ENCODE results near the gene UBE2E1. TPM values are rescaled to one million over a fixed set of nuclear protein-coding genes. Genes with fewer than 3 reads are reported as not detected.
"Not testable (repeated sequence)": the region's sequence is repeated elsewhere in the genome, so short reads cannot be mapped to it uniquely, and the experiment has no call there.

The UBE2E1 gene
- total and polyA plus RNA-seq, 10 donors, result 62.6 to 106 (median 91.2) TPM

GRCh38 chr3:23879485-23879884 is 73.7 kb downstream of the UBE2E1 start:
- no peaks in the 10 kb centered on the region for H3K9me3 ChIP-seq

GRCh38 chr3:23880703-23881339 is 75.1 kb downstream of the UBE2E1 start:
- DNase-seq, result no peak
- intact Hi-C loops (cut with DNase I; ENCODE audit: low total_unique reads), result no loop called here
- Histone ChIP-seq H3K4me1 (peaks cover 3 to 60% (median 35%) of the 10 kb centered on the region in 6 donors), H3K4me3 (no peak overlapping the region), H3K27me3 (replicated peaks in 1 of 7) (no peaks in the 10 kb centered on the region), H3K9me3 (no peaks in the 10 kb centered on the region), H3K36me3 (peaks cover 0 to 27% (median 0%) of the 10 kb centered on the region in 6 donors), H3K27ac (no peak overlapping the region)
- WGBS, 5 donors, result 31 to 54% (median 35%) methylated on average over 4 of the region's 4 CpGs
- no peak for TF ChIP-seq POLR2A (IDR thresholded peaks at IDR 0.05)
- TF ChIP-seq CTCF (IDR thresholded peaks at IDR 0.05 in 8 of 11, conservative IDR thresholded peaks at IDR 0.05 in 3 of 11), result no peak
- no peak for TF ChIP-seq POLR2AphosphoS5 (IDR thresholded peaks at IDR 0.05)

More at GRCh38 chr3:23879485-23879884, 73.7 kb downstream of the UBE2E1 start:
- Histone ChIP-seq H3K36me3 (peaks cover 0 to 24% (median 0%) of the 10 kb centered on the region in 6 donors), H3K4me1 (peaks cover 6 to 65% (median 43%) of the 10 kb centered on the region in 6 donors), H3K4me3 (no peak overlapping the region), H3K27me3 (replicated peaks in 1 of 7) (no peaks in the 10 kb centered on the region), H3K27ac (no peak overlapping the region)
- no peak for DNase-seq
- intact Hi-C loops (cut with DNase I; ENCODE audit: low total_unique reads), result no loop called here
- TF ChIP-seq POLR2A (IDR thresholded peaks at IDR 0.05) (no peak), POLR2AphosphoS5 (IDR thresholded peaks at IDR 0.05) (peak in 2 of 3 donors; percentile 17 to 37)
- 83 to 94% (median 92%) methylated on average over 8 of the region's 8 CpGs for WGBS, 5 donors

GRCh38 chr3:23881993-23882392 is 76.2 kb downstream of the UBE2E1 start:
- not testable (repeated sequence) for H3K4me3 ChIP-seq

GRCh38 chr3:23882487-23882918 is 76.7 kb downstream of the UBE2E1 start:
- no peaks in the 10 kb centered on the region for H3K27me3 ChIP-seq (replicated peaks in 1 of 7)
- TF ChIP-seq POLR2A (IDR thresholded peaks at IDR 0.05) (no peak), CTCF (IDR thresholded peaks at IDR 0.05 in 8 of 11, conservative IDR thresholded peaks at IDR 0.05 in 3 of 11) (no peak), POLR2AphosphoS5 (IDR thresholded peaks at IDR 0.05) (peak in 2 of 3 donors; percentile 22 to 57)
- H3K4me3 ChIP-seq, result no peak overlapping the region
- H3K4me1 ChIP-seq, result peaks cover 3 to 44% (median 20%) of the 10 kb centered on the region in 6 donors
- intact Hi-C loops (cut with DNase I; ENCODE audit: low total_unique reads), result no loop called here
- H3K27ac ChIP-seq, result no peak overlapping the region
- WGBS, 5 donors, result 97 to 98% (median 97%) methylated on average over 23 to 28 of the region's 28 CpGs
- H3K36me3 ChIP-seq, result peaks cover 0 to 27% (median 0%) of the 10 kb centered on the region in 6 donors
- DNase-seq, result no peak
- H3K9me3 ChIP-seq, result no peaks in the 10 kb centered on the region

More at GRCh38 chr3:23881993-23882392, 76.2 kb downstream of the UBE2E1 start:
- Histone ChIP-seq H3K4me1 (peaks cover 3 to 49% (median 23%) of the 10 kb centered on the region in 6 donors), H3K36me3 (peaks cover 0 to 27% (median 0%) of the 10 kb centered on the region in 6 donors)
- WGBS, 5 donors, result 51 to 77% (median 66%) methylated on average over 4 of the region's 4 CpGs
- DNase-seq; H3K27ac ChIP-seq; intact Hi-C loops (cut with DNase I; ENCODE audit: low total_unique reads); H3K27me3 ChIP-seq (replicated peaks in 1 of 7); H3K9me3 ChIP-seq: not testable (repeated sequence)

- TF ChIP-seq POLR2AphosphoS5 (IDR thresholded peaks at IDR 0.05) (no peak), POLR2A (IDR thresholded peaks at IDR 0.05) (no peak), CTCF (IDR thresholded peaks at IDR 0.05 in 8 of 11, conservative IDR thresholded peaks at IDR 0.05 in 3 of 11) (no peak)
- Histone ChIP-seq H3K4me1 (peaks cover 3 to 44% (median 21%) of the 10 kb centered on the region in 6 donors), H3K4me3 (no peak overlapping the region), H3K27me3 (replicated peaks in 1 of 7) (no peaks in the 10 kb centered on the region), H3K36me3 (peaks cover 0 to 22% (median 0%) of the 10 kb centered on the region in 6 donors), H3K9me3 (no peaks in the 10 kb centered on the region), H3K27ac (no peak overlapping the region)
- WGBS, 5 donors, result 87 to 98% (median 95%) methylated on average over 2 of the region's 2 CpGs
- intact Hi-C loops (cut with DNase I; ENCODE audit: low total_unique reads), result no loop called here
- DNase-seq, result no peak
These were observed 78.7 kb downstream of the UBE2E1 start for GRCh38 chr3:23884481-23884880.
